Bone marrow (tissue), 2 donors: ENCODE measurements around the gene SLC38A3.
"Not testable (repeated sequence)": the region's sequence is repeated elsewhere in the genome, so short reads cannot be mapped to it uniquely, and the experiment has no call there.

Source experiments
- DNase-seq, 2 donors: peaks; one replicate each; lab custom pipeline; 2025; lab: John Stamatoyannopoulos, UW

The SLC38A3 gene

DNA sequence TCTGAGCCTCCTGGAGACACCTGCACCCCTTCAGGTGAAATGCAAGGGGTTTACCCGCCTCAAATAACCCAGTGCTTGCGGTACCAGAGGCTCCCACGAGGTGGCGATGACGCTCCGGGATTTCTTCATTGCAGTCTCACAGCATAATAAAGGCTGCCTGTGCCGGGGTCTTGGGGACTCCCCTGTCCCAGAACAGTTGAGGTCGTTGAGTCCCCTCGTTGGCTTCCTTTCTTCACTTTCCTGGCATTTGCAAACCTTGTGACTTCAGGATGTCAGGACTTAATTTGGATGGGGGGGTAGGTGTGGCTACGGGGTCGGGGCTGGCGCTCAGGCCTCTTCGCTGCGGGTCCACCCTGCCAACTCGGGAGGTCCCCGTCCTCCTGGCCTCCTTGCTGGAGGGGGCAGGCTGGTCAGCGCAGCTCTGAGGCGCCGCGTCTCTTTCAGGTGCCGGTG is 12.4 kb upstream of the SLC38A3 start:
- DNase-seq: peak; percentile 36 to 52

DNA sequence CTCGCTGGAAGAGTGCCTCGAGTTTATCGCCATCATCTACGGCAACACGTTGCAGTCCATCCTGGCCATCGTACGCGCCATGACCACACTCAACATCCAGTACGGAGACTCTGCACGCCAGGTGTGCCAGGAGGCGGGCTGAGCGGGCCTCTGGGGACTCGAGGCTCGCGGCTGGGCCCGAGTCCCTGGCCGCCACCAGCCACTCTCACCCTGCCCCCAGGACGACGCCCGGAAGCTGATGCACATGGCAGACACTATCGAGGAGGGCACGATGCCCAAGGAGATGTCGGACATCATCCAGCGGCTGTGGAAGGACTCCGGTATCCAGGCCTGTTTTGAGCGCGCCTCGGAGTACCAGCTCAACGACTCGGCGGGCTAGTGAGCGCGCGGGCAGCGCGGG is 11.8 kb upstream of the SLC38A3 start:
- no peak for DNase-seq

DNA sequence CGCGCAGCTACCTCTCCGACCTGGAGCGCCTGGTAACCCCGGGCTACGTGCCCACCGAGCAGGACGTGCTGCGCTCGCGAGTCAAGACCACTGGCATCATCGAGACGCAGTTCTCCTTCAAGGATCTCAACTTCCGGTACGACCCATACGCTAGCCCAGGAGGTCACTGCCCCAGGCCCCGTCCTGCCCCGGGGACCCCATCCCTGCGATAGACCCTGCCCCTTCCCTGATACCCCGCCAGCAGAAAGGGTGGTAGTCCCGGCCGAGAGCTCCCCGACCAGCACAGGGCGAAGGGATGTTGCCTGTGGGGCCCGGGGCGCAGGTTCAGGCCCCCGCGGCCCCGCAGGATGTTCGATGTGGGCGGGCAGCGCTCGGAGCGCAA is 11.3 kb upstream of the SLC38A3 start:
- no peak for DNase-seq

DNA sequence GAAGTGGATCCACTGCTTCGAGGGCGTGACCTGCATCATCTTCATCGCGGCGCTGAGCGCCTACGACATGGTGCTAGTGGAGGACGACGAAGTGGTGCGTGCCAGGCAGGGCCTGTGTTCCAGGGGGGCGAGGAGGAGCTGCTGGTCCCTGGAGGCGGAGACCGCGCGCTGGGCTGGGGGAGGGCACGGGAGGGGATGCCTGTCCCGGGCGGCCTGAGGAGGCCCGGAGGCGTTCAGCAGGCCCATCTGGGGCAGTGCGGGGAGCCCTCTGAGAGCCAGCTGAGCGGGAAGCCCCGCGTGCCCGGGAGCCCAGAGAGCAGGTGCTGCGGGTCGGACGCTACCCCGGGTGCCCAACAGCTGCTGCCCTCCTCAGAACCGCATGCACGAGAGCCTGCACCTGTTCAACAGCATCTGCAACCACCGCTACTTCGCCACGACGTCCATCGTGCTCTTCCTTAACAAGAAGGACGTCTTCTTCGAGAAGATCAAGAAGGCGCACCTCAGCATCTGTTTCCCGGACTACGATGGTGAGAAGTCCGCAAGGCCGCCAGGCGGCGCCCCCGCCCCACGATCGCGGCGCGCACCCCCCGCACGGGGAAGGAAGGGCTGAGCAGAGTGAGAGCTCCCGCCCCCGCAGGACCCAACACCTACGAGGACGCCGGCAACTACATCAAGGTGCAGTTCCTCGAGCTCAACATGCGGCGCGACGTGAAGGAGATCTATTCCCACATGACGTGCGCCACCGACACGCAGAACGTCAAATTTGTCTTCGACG is 10.8 kb upstream of the SLC38A3 start:
- peak in 1 of 2 donors; percentile 25 for DNase-seq

DNA sequence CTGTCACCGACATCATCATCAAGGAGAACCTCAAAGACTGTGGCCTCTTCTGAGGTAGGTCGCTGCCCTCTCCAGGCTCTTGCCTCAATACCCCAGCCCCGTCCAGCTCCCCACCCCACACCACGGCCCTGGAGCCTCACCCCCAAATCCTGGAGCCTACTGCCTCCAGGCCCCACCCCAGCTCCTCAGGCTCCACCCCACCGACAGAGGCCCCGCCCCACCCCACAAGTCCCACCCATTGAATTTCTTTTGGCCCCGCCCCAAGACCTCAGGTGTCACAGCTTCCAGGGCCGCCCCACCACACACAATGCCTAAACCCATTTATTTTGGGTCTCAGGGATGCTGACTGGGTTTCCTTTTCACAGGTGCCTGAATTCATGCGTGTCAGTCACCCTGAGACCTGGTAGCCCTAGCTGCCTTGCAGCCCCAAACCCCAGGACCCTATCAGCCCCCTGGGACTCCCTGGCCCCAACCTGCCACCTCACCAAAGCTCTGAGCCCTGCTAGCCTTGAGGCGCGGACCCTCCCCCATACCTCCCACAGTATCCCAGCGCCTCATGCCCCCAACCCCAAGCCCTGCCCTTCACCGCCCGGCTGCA is 10.1 kb upstream of the SLC38A3 start:
- DNase-seq: no peak

DNA sequence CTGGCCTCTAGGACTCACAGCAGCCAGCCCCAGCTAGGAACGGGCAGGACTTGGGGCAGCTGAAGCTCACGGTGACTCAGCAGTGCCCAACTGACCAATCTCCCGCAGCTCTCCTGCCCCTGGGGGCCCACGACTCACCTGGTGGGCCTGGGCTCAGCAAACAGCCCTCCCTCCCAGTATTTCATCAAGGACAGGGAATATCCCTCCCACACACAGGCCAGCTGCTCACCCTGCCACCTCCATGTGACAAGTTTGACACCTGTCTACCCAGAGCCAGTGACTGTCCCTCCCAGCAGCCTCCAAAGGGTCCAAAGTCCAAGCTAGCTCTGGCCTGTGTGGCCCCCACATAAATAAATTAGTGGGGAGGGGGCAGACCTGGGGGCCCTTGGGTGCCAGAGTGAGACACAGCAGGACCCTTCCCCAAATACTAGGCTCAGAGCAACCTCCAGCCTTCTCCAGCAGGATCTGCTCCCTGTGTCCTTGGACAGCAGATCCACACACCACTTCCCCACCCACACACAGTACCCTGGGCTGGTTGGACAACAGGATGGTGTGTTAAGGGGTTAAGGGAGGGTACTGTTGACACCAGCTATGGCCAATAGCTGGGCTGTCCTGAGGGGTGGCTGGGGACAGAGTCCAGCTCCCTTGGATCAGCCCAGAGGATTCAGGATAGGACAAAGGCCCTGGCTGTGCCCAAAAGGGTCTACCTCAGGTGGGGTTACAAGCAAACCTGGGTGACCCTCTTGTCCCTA is 9.4 kb upstream of the SLC38A3 start:
- DNase-seq: no peak

DNA sequence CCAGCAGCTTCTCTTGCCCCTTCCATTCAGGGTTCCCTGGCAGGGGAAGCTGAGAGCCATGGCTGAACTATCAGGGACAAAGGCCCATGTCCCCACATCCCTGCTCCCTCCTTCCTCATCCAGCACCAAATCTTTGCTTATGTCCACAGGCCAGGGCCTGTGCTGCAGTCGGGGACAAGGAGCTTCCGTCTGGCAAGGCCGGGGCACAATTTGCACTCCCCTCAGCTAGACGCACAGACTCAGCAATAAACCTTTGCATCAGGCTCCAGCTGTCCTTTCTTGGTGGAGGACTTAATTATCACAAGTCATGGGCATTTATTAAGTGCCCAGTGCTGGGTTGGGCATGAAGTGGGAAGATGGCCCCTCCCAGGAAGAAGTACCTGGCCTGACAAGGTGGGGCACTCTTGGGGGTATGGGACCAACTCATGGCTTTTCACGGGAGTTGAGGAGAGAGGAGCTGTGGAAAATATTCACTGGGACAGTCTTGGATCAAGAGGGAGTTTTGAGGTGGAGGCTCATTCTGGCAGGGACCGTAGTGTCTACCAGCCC is 8.7 kb upstream of the SLC38A3 start:
- DNase-seq: no peak

DNA sequence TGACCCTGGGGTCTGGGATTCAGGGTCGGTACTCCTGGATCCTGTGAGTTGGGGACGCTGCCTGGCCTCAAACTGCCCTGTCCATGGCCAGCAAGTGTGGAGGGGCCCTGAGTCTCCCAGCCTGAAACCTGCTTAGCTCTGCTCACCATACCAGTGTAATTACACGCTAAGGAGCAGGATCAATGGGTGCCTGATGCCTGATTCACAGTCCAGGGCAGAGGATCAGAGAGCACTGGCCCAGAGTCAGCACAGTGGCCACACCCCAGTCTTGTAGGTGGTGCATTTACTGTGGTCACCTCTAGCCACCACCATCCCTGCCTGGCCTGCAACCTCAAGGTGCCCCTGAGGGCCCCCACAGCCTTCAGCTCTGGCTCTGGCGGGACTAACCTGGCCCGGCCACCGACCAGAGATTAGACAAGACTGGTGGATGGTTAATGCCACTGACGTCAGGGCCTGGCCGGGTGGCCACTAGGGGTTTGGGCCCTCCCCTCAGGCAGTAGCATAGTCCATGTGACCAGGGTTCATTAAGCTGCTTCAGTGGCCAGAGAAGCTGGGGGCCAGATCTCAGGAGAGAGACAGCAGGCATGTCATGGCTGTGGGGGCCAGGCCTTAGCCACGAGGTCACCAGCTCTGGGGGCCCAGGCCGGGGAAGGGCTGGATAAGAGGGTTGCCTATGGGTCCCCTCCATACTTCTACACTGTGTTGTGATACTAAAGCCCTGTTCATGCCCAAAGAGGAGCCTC is 3.3 kb upstream of the SLC38A3 start:
- DNase-seq: no peak

DNA sequence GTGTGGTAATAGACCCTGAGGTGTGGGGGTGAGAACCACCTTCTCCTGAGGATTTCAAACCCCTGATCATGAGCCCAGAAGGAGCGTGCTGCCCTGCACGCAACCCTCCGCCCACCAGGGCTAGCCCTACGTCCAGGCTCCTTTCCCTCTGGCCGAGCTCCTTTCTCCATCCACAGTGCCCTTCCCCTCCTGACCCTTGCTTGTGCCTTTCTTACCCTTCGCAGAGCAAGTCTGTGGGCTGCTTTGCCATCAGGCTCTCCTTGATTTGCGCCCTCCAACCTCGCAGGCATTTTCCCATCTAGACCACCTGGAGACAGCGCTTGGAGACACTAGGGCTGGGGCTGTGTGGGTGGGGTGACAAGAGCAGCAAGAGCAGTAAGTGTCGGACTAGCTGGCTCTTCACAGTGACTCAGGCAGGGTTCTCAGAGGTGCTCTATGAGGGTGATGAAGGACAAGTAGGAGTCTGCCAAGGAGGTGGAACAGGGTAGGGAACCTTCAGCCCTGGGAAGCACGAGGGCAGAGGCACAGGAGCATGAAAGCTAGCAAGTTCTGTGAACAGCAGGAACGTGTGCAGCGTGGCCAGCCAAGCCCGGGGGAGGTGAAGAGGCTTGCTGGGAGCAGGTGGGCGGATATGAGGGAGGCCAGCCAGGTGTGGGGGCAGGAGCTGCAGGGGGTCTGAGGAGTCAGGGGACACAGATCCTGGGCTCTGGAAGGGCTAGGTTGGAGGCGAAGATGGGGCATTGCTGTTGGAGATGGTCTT is 2.5 kb upstream of the SLC38A3 start:
- no peak for DNase-seq

DNA sequence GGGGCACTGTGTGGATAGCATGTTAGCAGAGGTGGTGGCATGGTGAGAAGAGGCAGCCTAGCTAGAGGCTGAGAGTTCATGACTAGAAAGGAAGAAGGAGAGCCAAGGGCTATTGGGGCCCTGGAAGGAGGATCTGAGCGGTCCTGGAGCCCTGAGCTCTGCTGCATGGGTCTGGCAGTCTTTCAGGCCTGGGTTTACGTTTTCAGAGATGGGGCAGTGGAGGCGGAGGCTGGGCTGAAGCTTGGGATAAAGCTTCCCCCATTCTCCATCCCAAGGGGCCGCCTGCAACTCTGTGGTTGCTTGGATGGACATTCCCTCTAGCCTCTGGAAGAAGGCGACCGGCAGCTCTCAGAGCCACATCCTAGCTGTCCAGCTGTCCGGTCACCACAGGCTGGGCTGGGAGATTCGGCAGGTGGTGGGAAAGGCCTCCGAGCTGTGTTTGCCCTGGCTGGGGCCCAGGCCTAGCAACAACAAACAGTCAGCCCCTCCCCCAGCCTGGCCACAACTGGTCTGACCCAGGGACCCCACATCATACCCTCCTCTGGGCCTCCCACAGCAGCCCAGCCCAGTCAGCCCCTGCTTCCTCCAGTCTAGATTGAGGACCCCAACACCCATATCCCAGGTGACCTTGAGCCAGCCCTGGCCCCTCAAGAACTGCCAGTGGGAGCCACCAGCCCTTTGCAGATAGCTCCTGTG is 1.8 kb upstream of the SLC38A3 start:
- DNase-seq: no peak

DNA sequence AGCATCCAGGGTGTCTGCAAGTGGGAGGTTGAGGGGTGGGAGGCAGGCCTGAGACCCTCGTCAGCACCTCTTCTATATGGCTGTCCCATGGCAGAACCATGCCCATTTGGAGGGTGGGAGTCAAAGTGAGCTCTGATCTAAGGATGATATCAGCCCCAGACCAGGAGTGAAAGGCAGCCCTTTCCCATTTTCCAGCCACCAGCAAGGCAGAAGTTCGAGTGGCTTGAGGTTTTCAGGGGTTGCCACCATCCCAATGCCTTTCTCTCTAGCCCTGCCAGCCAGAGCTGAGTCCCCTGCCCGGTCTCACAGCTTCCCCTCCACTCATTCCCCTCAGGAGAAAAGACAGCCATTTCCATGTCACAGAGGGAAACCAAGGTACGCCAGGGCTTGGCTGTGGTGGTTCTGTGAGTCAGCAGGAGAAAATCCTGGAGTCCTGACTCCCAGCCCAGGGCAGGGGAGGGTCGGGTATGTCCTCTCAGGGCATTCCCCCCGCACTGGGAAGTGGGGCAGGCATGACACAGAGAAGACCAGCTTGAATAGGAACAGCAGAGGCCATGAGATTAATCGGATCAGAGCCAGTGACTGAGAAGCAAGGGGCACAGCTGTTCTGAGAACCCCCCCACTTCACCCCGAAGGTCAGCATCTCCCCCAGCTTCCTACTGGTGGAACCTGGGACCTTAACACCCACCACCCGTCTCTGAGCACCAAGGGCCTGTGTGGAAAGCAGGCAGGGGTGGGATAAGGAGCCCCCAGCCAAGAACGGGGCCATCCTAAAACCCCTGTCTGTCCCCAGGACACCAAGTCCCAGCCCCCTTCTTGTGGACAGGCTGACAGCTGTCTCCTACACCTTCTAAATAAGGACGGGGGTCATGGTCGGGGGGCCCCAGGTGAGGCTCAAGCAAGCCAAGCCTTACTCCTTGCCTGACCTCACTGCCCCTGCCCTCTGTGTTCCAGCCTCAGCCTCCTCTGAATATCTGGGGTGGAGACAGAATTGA is 965 bp upstream of the SLC38A3 start:
- no peak for DNase-seq

DNA sequence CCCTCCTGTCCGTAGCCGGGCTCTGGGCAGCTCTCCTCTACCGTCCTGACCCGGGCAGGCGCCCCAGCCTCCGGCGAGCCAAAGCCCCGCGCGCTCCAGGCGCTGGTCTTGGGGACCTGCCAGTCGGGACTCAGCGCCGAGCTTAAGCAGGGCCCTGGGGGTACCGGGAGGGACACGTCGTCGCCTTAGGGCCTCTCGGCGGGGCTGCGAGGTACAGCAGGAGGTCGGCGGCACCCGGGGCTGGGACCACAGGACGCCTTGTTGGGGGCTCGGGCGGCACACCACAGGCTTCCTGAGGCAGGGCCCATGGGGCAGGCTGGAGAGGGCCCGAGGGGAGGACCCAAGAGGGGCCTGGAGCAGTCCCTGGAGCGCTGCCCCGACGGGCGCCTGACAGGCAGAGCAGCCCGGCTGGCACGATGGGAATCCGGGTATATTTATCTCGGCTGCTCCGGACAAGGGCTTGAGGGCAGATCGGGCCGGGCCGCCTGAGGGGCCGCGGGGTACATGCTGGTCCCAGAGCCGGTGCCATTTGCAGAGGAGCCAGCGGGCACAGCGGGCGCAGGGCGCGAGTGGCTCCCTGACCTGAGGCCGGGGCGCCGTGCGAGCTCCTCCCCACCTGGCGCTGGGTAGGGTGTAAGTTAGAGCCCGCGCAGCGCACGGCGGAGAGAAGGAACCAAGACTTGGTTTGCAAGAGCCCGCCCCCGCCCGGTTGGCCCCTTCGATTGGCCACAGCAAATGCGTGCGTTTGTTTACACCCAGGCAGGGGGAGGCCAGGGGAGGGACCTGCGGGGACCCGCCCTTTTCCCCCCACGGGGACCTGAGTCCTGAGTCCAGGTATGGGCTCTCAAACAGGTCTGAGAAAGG is 574 bp downstream of the SLC38A3 start:
- no peak for DNase-seq

DNA sequence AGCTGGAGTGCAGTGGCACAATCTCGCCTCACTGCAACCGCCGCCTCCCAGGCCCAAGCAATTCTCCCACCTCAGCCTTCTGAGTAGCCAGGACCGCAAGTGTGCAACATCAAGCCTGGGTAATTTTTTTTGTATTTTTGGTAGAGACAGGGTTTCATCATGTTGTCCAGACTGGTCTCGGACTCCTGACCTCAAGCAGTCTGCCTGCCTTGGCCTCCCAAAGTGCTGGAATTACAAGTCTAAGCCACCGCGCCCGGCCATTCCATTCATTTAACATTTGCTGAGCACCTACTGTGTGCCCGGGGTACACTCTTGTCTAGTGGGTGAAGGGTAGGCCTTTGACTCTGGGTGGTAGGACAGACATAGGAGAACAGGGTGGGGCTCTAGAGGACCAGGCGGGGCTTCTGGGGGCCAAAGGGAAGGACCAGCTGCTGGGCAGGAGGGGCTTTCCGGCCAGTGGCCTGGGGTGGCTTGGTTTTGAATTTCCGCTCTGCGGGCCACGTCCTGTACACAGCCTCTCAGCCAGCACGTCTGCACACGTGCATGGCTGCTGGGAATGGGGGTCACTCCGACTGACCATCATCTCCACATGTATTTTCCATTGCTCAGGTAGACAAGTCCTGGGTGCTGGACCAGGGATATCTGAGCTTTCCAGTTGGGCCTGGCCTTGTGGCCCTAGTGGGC is 2.4 kb downstream of the SLC38A3 start:
- DNase-seq: no peak

DNA sequence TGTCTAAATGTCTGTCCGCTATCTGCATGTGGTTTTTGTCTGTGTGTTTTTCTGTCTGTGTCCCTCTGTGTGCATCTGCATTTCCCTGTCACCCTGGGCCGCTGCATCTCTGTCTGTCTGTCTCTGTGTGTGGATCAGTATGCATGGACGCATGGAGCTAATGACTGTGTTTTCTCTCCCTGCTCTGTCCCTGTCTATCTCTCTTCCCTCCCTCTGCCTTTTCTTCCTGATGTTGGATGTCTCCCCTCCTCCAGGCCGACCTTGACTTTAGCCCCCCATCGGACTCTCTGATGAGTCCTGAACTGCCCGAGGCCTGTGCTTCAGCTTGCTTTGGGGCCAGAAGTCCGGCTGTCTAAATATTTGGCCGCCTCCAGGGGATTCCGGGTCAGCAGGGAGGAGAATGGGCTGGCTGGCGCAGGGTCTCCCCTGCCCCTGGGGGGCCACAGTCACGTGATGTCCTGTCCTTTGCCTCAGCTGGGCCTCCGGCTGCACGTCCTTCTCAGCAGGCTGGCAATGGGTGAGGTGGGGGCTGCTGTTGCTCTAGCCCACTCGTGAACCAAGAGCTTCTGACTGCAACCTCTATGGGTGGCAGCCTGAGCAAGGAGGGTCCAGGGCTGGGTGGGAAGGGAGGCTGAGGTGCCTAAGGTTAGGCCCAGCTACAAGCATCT is 3.7 kb downstream of the SLC38A3 start:
- no peak for DNase-seq

DNA sequence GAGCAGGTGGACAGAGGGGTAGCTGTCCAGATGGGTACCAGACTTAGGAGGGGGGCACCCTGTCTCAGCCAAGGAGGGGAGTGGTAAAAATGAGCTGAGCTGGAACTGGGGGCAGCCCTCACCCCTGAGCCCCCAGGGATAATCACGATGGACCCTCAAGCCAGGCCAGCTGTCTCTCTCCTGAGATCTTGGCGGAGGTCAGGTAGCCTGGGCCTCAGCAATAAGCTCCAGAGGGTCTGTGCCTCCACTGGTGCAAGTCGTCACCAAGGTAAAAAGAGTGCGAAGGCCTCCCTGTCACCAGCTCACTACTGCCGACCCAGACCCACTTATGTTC is 5.1 kb downstream of the SLC38A3 start:
- no peak for DNase-seq

DNA sequence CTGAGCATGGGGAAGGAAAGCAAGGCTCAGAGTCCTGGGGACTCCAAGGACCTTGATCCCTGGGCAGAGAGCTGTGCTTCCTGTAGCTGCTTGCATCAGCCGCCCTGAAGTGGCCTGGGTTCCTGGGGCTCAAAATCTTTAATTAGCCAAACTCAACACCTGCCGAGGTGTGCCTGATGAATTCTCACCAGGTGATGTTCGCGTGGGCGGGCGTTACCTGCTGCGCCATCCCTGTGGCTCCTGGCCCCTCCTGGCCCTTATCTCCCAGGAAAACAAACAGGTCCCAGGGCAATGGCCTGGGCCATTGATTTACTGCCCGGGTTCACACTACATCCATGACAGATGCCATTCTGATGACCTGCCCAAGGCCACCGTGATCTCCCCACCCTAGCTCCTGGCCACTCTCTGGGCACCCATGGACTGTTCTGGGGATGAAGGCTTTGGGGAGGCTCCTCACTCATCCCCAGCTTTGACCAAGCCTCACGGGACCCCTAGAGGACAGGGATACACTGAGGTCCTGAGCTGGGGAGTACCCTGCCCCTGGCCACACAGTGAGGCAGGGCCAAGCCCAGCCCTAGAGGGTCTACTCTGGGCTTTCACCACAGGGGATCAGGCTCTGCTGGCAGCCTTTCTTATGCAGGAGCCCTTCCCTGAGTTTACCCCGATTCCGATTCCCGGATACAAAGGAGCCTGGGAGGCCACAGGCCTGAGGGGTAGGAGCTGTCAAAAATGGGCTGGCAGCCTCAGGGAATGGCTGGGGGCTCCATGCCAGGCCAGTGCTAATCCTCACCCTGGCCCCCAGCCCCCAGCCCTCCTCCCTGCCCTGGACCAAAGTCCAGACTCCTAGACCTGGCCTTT is 5.7 kb downstream of the SLC38A3 start:
- no peak for DNase-seq

DNA sequence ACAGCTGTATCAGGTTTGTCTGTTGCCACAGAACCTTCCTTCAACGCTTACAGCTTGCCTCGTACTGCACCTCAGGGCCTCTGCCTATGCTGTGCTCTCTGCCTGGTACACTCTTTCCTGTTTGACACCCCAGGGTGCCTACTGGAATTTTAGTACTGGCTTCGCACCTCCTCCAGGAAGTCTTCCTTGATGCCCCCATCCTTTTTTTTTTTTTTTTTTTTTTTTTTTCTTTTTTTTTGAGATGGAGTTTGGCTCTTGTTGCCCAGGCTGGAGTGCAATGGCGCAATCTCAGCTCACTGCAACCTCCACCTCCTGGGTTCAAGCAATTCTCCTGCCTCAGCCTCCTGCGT is 6.3 kb downstream of the SLC38A3 start:
- DNase-seq: not testable (repeated sequence)
